Camera-type eye (tissue), 1 donor: ENCODE measurements around the gene LEFTY1. TPM values are rescaled to one million over a fixed set of nuclear protein-coding genes. Genes with fewer than 3 reads are reported as not detected.

Experiments used
- total RNA-seq: library from RNA; depleted of rRNA; stranded (reverse); fragments of >200 nt; gene quantifications from one replicate; pipeline ENCODE4 v1.2.3, GENCODE V29; 2014

Gene LEFTY1
- 0.60 TPM for total RNA-seq

GRCh38 chr1:225888898-225889601 lies at the start of gene LEFTY1:
Gene LEFTY1 (minus strand): TSS chr1:225889146. CDS start chr1:225889066, 80 bp downstream.

GRCh38 chr1:225923692-225924555 lies 35.0 kb upstream of the LEFTY1 start, which contains the start of gene PYCR2:
Gene PYCR2 (minus strand): TSS chr1:225924250. CDS start chr1:225924110, 140 bp downstream.

GRCh38 chr1:225881959-225882693 lies 6.8 kb downstream of the LEFTY1 start, which contains the start of gene TMEM63A:
Gene TMEM63A (minus strand): TSS chr1:225882380. CDS start chr1:225877580, 4,800 bp downstream.

Other genes starting within 250 kb of the LEFTY1 start
- 113 TPM for gene ENAH, start 236.0 kb downstream of the LEFTY1 start, total RNA-seq
- 461 TPM for gene SRP9, start 111.3 kb downstream of the LEFTY1 start, total RNA-seq
- 29.0 TPM for gene EPHX1, start 79.0 kb downstream of the LEFTY1 start, total RNA-seq
- 33.0 TPM for gene TMEM63A, start 6.8 kb downstream of the LEFTY1 start, total RNA-seq
- gene PYCR2, start 35.1 kb upstream of the LEFTY1 start, total RNA-seq = 36.1 TPM
- 4.2 TPM for gene LEFTY2, start 52.1 kb upstream of the LEFTY1 start, total RNA-seq
- gene SDE2, start 110.2 kb upstream of the LEFTY1 start, total RNA-seq = 43.3 TPM
- 625 TPM for gene H3-3A, start 173.6 kb upstream of the LEFTY1 start, total RNA-seq